ENCODE results near the gene SSTR4.

Gene SSTR4

GRCh38 chr20:22995923-22996322, 39.2 kb upstream of the SSTR4 start:
- Histone ChIP-seq H3K4me2 (ENCODE audit: low read length, poor library complexity, severe bottlenecking) (no peak overlapping the region), H3K79me1 (replicated peaks; ENCODE audit: low read length, poor library complexity, severe bottlenecking) (no peaks in the 10 kb centered on the region), H2BK12ac (ENCODE audit: low read length in 2 of 2) (no peak overlapping the region), H3K4ac (ENCODE audit: low read depth in 1 of 2, low read length in 2 of 2) (no peak overlapping the region), H2AFZ (ENCODE audit: low read depth, low read length) (no peak overlapping the region), H4K8ac (ENCODE audit: low read length) (no peak overlapping the region), H3K4me3 (ENCODE audit: insufficient read depth in 1 of 2, low read depth in 1 of 2, low read length in 2 of 2) (no peak overlapping the region), H2AK5ac (ENCODE audit: low read length, severe bottlenecking) (no peak overlapping the region), H3K9ac (ENCODE audit: low read length) (no peak overlapping the region), H2BK15ac (ENCODE audit: low read depth, poor library complexity, severe bottlenecking) (no peak overlapping the region), H3K27me3 (ENCODE audit: control insufficient read depth in 1 of 2, insufficient read depth in 1 of 2, low read length in 2 of 2) (peaks cover 0 to 3% of the 10 kb centered on the region in 2 experiments), H3K27ac (ENCODE audit: low read length, poor library complexity, severe bottlenecking) (no peak overlapping the region), H2BK120ac (ENCODE audit: low read depth, low read length) (no peak overlapping the region), H4K91ac (ENCODE audit: low read length) (no peak overlapping the region), H2BK5ac (ENCODE audit: low read depth, low read length, poor library complexity, severe bottlenecking) (no peak overlapping the region), H3K36me3 (ENCODE audit: control insufficient read depth in 1 of 2, insufficient read depth in 2 of 2, low read depth in 1 of 2, low read length in 2 of 2) (no peaks in the 10 kb centered on the region), H3K18ac (ENCODE audit: low read depth in 1 of 2, low read length in 2 of 2) (no peak overlapping the region), H3K23ac (ENCODE audit: low read length in 2 of 2) (no peak overlapping the region), H3K4me1 (ENCODE audit: control insufficient read depth, insufficient read depth, low read depth, low read length) (no peaks in the 10 kb centered on the region), H3K9me3 (ENCODE audit: control insufficient read depth, low read length) (no peaks in the 10 kb centered on the region), H3K14ac (ENCODE audit: low read length in 2 of 2) (no peak overlapping the region)
- WGBS = 91% methylated on average over 1 of the region's 1 CpG
- DNase-seq = no peak

- no peaks in the 10 kb centered on the region for H3K36me3 ChIP-seq (ENCODE audit: control insufficient read depth in 1 of 2, insufficient read depth in 2 of 2, low read depth in 1 of 2, low read length in 2 of 2)
- no peak overlapping the region for H4K91ac ChIP-seq (ENCODE audit: low read length)
- H3K14ac ChIP-seq (ENCODE audit: low read length in 2 of 2) = no peak overlapping the region
- H3K4me1 ChIP-seq (ENCODE audit: control insufficient read depth, insufficient read depth, low read depth, low read length) = no peaks in the 10 kb centered on the region
- H3K4me3 ChIP-seq (ENCODE audit: insufficient read depth in 1 of 2, low read depth in 1 of 2, low read length in 2 of 2) = no peak overlapping the region
- H3K18ac ChIP-seq (ENCODE audit: low read depth in 1 of 2, low read length in 2 of 2) = no peak overlapping the region
- no peak overlapping the region for H3K4ac ChIP-seq (ENCODE audit: low read depth in 1 of 2, low read length in 2 of 2)
- 60% methylated on average over 1 of the region's 2 CpGs for WGBS
- H4K8ac ChIP-seq (ENCODE audit: low read length) = no peak overlapping the region
- peaks cover 0 to 3% of the 10 kb centered on the region in 2 experiments for H3K27me3 ChIP-seq (ENCODE audit: control insufficient read depth in 1 of 2, insufficient read depth in 1 of 2, low read length in 2 of 2)
- H2BK12ac ChIP-seq (ENCODE audit: low read length in 2 of 2) = no peak overlapping the region
- no peak overlapping the region for H3K27ac ChIP-seq (ENCODE audit: low read length, poor library complexity, severe bottlenecking)
- no peak overlapping the region for H2BK120ac ChIP-seq (ENCODE audit: low read depth, low read length)
- H3K4me2 ChIP-seq (ENCODE audit: low read length, poor library complexity, severe bottlenecking) = no peak overlapping the region
- no peak overlapping the region for H2AFZ ChIP-seq (ENCODE audit: low read depth, low read length)
- H3K9me3 ChIP-seq (ENCODE audit: control insufficient read depth, low read length) = no peaks in the 10 kb centered on the region
- H3K79me1 ChIP-seq (replicated peaks; ENCODE audit: low read length, poor library complexity, severe bottlenecking) = no peaks in the 10 kb centered on the region
- no peak overlapping the region for H3K9ac ChIP-seq (ENCODE audit: low read length)
- H2BK15ac ChIP-seq (ENCODE audit: low read depth, poor library complexity, severe bottlenecking) = no peak overlapping the region
- no peak overlapping the region for H3K23ac ChIP-seq (ENCODE audit: low read length in 2 of 2)
- H2BK5ac ChIP-seq (ENCODE audit: low read depth, low read length, poor library complexity, severe bottlenecking) = no peak overlapping the region
- no peak for DNase-seq
- no peak overlapping the region for H2AK5ac ChIP-seq (ENCODE audit: low read length, severe bottlenecking)
Observed at GRCh38 chr20:22998476-22998875, 36.6 kb upstream of the SSTR4 start.

- Histone ChIP-seq H3K23ac (ENCODE audit: low read length in 2 of 2) (no peak overlapping the region), H3K4me1 (ENCODE audit: control insufficient read depth, insufficient read depth, low read depth, low read length) (no peaks in the 10 kb centered on the region), H3K9ac (ENCODE audit: low read length) (no peak overlapping the region), H3K4ac (ENCODE audit: low read depth in 1 of 2, low read length in 2 of 2) (no peak overlapping the region), H3K4me3 (ENCODE audit: insufficient read depth in 1 of 2, low read depth in 1 of 2, low read length in 2 of 2) (no peak overlapping the region), H4K8ac (ENCODE audit: low read length) (no peak overlapping the region), H3K36me3 (ENCODE audit: control insufficient read depth in 1 of 2, insufficient read depth in 2 of 2, low read depth in 1 of 2, low read length in 2 of 2) (no peaks in the 10 kb centered on the region), H4K91ac (ENCODE audit: low read length) (no peak overlapping the region), H3K79me1 (replicated peaks; ENCODE audit: low read length, poor library complexity, severe bottlenecking) (no peaks in the 10 kb centered on the region), H3K14ac (ENCODE audit: low read length in 2 of 2) (no peak overlapping the region), H2AK5ac (ENCODE audit: low read length, severe bottlenecking) (no peak overlapping the region), H3K4me2 (ENCODE audit: low read length, poor library complexity, severe bottlenecking) (no peak overlapping the region), H2BK12ac (ENCODE audit: low read length in 2 of 2) (no peak overlapping the region), H3K27me3 (ENCODE audit: control insufficient read depth in 1 of 2, insufficient read depth in 1 of 2, low read length in 2 of 2) (peaks cover 0 to 2% of the 10 kb centered on the region in 2 experiments), H3K18ac (ENCODE audit: low read depth in 1 of 2, low read length in 2 of 2) (no peak overlapping the region), H3K9me3 (ENCODE audit: control insufficient read depth, low read length) (no peaks in the 10 kb centered on the region), H2AFZ (ENCODE audit: low read depth, low read length) (no peak overlapping the region), H2BK120ac (ENCODE audit: low read depth, low read length) (no peak overlapping the region), H2BK5ac (ENCODE audit: low read depth, low read length, poor library complexity, severe bottlenecking) (no peak overlapping the region), H2BK15ac (ENCODE audit: low read depth, poor library complexity, severe bottlenecking) (no peak overlapping the region), H3K27ac (ENCODE audit: low read length, poor library complexity, severe bottlenecking) (peak overlapping the region; percentile 36)
- 62% methylated on average over 4 of the region's 4 CpGs for WGBS
- no peak for DNase-seq
Observed at GRCh38 chr20:22999756-23000155, 35.4 kb upstream of the SSTR4 start.

- Histone ChIP-seq H2AK5ac (ENCODE audit: low read length, severe bottlenecking) (no peak overlapping the region), H3K27ac (ENCODE audit: low read length, poor library complexity, severe bottlenecking) (no peak overlapping the region), H2BK120ac (ENCODE audit: low read depth, low read length) (no peak overlapping the region), H4K8ac (ENCODE audit: low read length) (no peak overlapping the region), H3K23ac (ENCODE audit: low read length in 2 of 2) (no peak overlapping the region), H3K4me1 (ENCODE audit: control insufficient read depth, insufficient read depth, low read depth, low read length) (no peaks in the 10 kb centered on the region), H3K4me2 (ENCODE audit: low read length, poor library complexity, severe bottlenecking) (no peak overlapping the region), H3K4ac (ENCODE audit: low read depth in 1 of 2, low read length in 2 of 2) (no peak overlapping the region), H3K9ac (ENCODE audit: low read length) (no peak overlapping the region), H2BK12ac (ENCODE audit: low read length in 2 of 2) (no peak overlapping the region), H3K18ac (ENCODE audit: low read depth in 1 of 2, low read length in 2 of 2) (no peak overlapping the region), H4K91ac (ENCODE audit: low read length) (no peak overlapping the region), H3K27me3 (ENCODE audit: control insufficient read depth in 1 of 2, insufficient read depth in 1 of 2, low read length in 2 of 2) (no peaks in the 10 kb centered on the region), H2AFZ (ENCODE audit: low read depth, low read length) (no peak overlapping the region), H2BK5ac (ENCODE audit: low read depth, low read length, poor library complexity, severe bottlenecking) (no peak overlapping the region), H3K9me3 (ENCODE audit: control insufficient read depth, low read length) (no peaks in the 10 kb centered on the region), H3K79me1 (replicated peaks; ENCODE audit: low read length, poor library complexity, severe bottlenecking) (no peaks in the 10 kb centered on the region), H3K14ac (ENCODE audit: low read length in 2 of 2) (no peak overlapping the region), H3K4me3 (ENCODE audit: insufficient read depth in 1 of 2, low read depth in 1 of 2, low read length in 2 of 2) (no peak overlapping the region), H3K36me3 (ENCODE audit: control insufficient read depth in 1 of 2, insufficient read depth in 2 of 2, low read depth in 1 of 2, low read length in 2 of 2) (no peaks in the 10 kb centered on the region), H2BK15ac (ENCODE audit: low read depth, poor library complexity, severe bottlenecking) (no peak overlapping the region)
- DNase-seq = peak; percentile 7
- 56% methylated on average over 6 of the region's 6 CpGs for WGBS
Observed at GRCh38 chr20:23000232-23000947, 34.7 kb upstream of the SSTR4 start.

Data from mesenchymal stem cell (in vitro differentiated cells and primary cell).